BJ (cell line): ENCODE measurements around the gene FOXE3. TPM values are rescaled to one million over a fixed set of nuclear protein-coding genes. Genes with fewer than 3 reads are reported as not detected.

ENCODE experiments used
- CTCF ChIA-PET: fragments of 350-600 bp; formaldehyde crosslinking; extraction: SDS; loops from one replicate; lab custom pipeline; 2021; ENCODE audit warnings: antibody characterized with exemption, inconsistent platforms; lab: Yijun Ruan, JAX
- POLR2A ChIA-PET: fragments of 300-600 bp; sonication (Branson Sonifier 250); formaldehyde crosslinking; extraction: SDS; loops from one replicate; lab custom pipeline; 2021; ENCODE audit warnings: antibody characterized with exemption; lab: Charles Lee
- DNase-seq: peaks from one replicate; pipeline ENCODE4 v3.0.0-alpha.2; 2011; ENCODE audit warnings: low read depth
- H3K27me3 ChIP-seq: 2 replicates; pipeline ENCODE4 v1.6.0; 2011; ENCODE audit warnings: low read length; ENCODE audit not compliant: control insufficient read depth, insufficient read depth
- H3K36me3 ChIP-seq: 2 replicates; pipeline ENCODE4 v1.5.1; 2011; ENCODE audit warnings: low read length; ENCODE audit not compliant: control insufficient read depth, insufficient read depth
- H3K4me3 ChIP-seq: 2 replicates; pipeline ENCODE4 v1.5.1; 2011; ENCODE audit warnings: low read depth, mild to moderate bottlenecking, control low read depth, low read length
- polyA plus RNA-seq: library from polyadenylated mRNA; depleted of rRNA; stranded (reverse); fragments of >200 nt; gene quantifications from 2 replicates; pipeline ENCODE4 v1.2.3, GENCODE V29; 2011
- TF ChIP-seq, protein P1 (sequence below): IDR thresholded peaks from 2 replicates; pipeline ENCODE4 v1.5.1; 2011; ENCODE audit warnings: low read depth, mild to moderate bottlenecking, control low read depth, inconsistent platforms, low read length, moderate library complexity; ENCODE audit not compliant: insufficient read depth

The FOXE3 gene
- polyA plus RNA-seq, 1 experiment: 0.04 TPM

DNA sequence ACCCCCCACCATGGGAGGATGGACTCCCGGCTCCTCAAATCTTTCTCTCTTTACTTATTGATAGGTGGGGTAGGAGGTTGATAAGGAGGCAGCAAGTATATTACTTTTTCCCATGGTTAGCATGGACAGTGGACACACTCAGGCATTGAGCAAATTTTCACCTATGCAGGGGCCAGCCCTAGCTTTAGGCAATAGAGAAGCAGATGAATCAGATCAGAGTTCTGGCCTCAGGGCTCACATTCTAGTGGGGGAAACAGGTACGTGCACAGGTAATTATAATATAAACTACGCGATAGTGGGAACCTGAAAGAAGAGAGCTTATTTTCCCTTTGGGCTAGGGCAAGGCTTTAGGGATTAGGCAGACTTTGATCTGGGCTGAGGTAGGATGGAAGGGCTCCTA is 13.5 kb upstream of the FOXE3 start:
- no peak for DNase-seq
- Histone ChIP-seq H3K4me3 (no peak overlapping the region), H3K36me3 (no peaks in the 10 kb centered on the region), H3K27me3 (no peaks in the 10 kb centered on the region)
- ChIA-PET CTCF (interaction anchor here (0.6 to 1.9 kb wide), 4 partner anchors 10 to 22 kb away, joined by 3 to 10 read pairs (median 6); no protein-coding TSS in a partner anchor), POLR2A (no interaction called here)
- TF ChIP-seq, protein P1, sequence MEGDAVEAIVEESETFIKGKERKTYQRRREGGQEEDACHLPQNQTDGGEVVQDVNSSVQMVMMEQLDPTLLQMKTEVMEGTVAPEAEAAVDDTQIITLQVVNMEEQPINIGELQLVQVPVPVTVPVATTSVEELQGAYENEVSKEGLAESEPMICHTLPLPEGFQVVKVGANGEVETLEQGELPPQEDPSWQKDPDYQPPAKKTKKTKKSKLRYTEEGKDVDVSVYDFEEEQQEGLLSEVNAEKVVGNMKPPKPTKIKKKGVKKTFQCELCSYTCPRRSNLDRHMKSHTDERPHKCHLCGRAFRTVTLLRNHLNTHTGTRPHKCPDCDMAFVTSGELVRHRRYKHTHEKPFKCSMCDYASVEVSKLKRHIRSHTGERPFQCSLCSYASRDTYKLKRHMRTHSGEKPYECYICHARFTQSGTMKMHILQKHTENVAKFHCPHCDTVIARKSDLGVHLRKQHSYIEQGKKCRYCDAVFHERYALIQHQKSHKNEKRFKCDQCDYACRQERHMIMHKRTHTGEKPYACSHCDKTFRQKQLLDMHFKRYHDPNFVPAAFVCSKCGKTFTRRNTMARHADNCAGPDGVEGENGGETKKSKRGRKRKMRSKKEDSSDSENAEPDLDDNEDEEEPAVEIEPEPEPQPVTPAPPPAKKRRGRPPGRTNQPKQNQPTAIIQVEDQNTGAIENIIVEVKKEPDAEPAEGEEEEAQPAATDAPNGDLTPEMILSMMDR: no peak

- no peak for DNase-seq
- ChIA-PET POLR2A (no interaction called here), CTCF (interaction anchor here (0.7 kb wide), 2 partner anchors 15 to 22 kb away, joined by 3 read pairs; no protein-coding TSS in a partner anchor)
- H3K27me3 ChIP-seq: no peaks in the 10 kb centered on the region
- no peaks in the 10 kb centered on the region for H3K36me3 ChIP-seq
- H3K4me3 ChIP-seq: no peak overlapping the region
- TF ChIP-seq, protein P1: no peak
Observed at GRCh38 chr1:47403321-47403910, 12.7 kb upstream of the FOXE3 start.

GRCh38 chr1:47405697-47406096 is 10.4 kb upstream of the FOXE3 start:
- TF ChIP-seq, protein P1: no peak
- no peak for DNase-seq
- no peaks in the 10 kb centered on the region for H3K27me3 ChIP-seq
- no peak overlapping the region for H3K4me3 ChIP-seq
- H3K36me3 ChIP-seq: no peaks in the 10 kb centered on the region
- ChIA-PET CTCF (no interaction called here), POLR2A (no interaction called here)

DNA sequence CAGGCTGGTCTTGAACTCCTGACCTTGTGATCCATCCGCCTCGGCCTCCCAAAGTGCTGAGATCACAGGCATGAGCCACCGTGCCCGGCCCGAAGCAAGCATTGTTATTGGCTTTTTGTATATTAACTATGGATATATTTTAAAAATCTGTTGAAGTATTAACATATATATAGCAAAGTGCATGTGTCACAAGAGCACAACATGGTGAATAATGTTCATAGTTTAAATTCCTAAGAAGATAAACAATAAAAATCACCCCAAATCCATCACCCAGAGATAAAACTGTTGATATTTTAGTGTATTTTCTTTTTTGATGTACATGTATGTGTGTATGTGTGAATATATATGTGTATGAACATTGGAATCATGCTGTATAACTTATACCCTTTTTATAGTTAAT is 9.1 kb upstream of the FOXE3 start:
- DNase-seq: no peak
- POLR2A ChIA-PET: no interaction called here
- Histone ChIP-seq H3K27me3 (no peaks in the 10 kb centered on the region), H3K36me3 (no peaks in the 10 kb centered on the region), H3K4me3 (no peak overlapping the region)
- CTCF ChIA-PET: interaction anchor here (0.6 to 4.6 kb wide), 6 partner anchors 11 to 38 kb away, joined by 3 to 26 read pairs (median 6); partner anchors contain the start of gene FOXD2
- TF ChIP-seq, protein P1: no peak

- ChIA-PET CTCF (interaction anchor here (0.6 to 4.6 kb wide), 6 partner anchors 11 to 38 kb away, joined by 3 to 26 read pairs (median 6); partner anchors contain the start of gene FOXD2), POLR2A (no interaction called here)
Observed at GRCh38 chr1:47407481-47407880, 8.6 kb upstream of the FOXE3 start.

More at GRCh38 chr1:47407481-47407880, 8.6 kb upstream of the FOXE3 start:
- TF ChIP-seq, protein P1: no peak
- no peak overlapping the region for H3K4me3 ChIP-seq
- H3K36me3 ChIP-seq: no peaks in the 10 kb centered on the region
- DNase-seq: no peak
- H3K27me3 ChIP-seq: no peaks in the 10 kb centered on the region
